H1 (cell line): ENCODE data around the gene ODC1. TPM values are rescaled to one million over a fixed set of nuclear protein-coding genes. Genes with fewer than 3 reads are reported as not detected.

ENCODE experiments used
- CTCF ChIA-PET: fragments of 300-600 bp; sonication (Branson Sonifier 250); formaldehyde crosslinking; loops from one replicate; lab custom pipeline; 2021; ENCODE audit not compliant: partially characterized antibody; lab: Charles Lee
- POLR2A ChIA-PET: fragments of 300-600 bp; sonication (Branson Sonifier 250); formaldehyde crosslinking; loops from one replicate; lab custom pipeline; 2021; ENCODE audit warnings: inconsistent platforms; ENCODE audit not compliant: partially characterized antibody; lab: Charles Lee
- DNase-seq, 2 experiments: peaks; one replicate each; pipeline versions ENCODE4 v3.0.0 to v3.0.0-alpha.2; 2010 to 2022; ENCODE audit warnings: low spot score in 2 of 2, low read depth in 1 of 2, mixed read lengths in 1 of 2
- FAIRE-seq: peaks from 2 replicates; lab custom pipeline; 2011; peaks lifted over from hg19 to GRCh38; lab: Jason Lieb, UNC
- H2AFZ ChIP-seq: 2 replicates; pipeline ENCODE4 v1.8.1; 2012; ENCODE audit warnings: low read length, inconsistent platforms
- H2AK5ac ChIP-seq: 2 replicates; pipeline ENCODE4 v1.6.1; 2013; ENCODE audit warnings: low read depth, low read length
- H2BK120ac ChIP-seq: replicated peaks from 2 replicates; pipeline ENCODE3; 2013; ENCODE audit warnings: low read depth, low read length, inconsistent platforms
- H2BK12ac ChIP-seq: 2 replicates; pipeline ENCODE4 v1.6.1; 2013; ENCODE audit warnings: low read depth, low read length
- H2BK15ac ChIP-seq: 2 replicates; pipeline ENCODE4 v1.6.1; 2013; ENCODE audit warnings: low read length
- H2BK20ac ChIP-seq: 2 replicates; pipeline ENCODE4 v1.6.1; 2013; ENCODE audit warnings: low read length
- H2BK5ac ChIP-seq: 2 replicates; pipeline ENCODE4 v1.6.1; 2013; ENCODE audit warnings: low read depth, low read length
- H3K14ac ChIP-seq: 2 replicates; pipeline ENCODE4 v1.6.1; 2013; ENCODE audit warnings: inconsistent platforms; ENCODE audit not compliant: insufficient read length
- H3K18ac ChIP-seq: 2 replicates; pipeline ENCODE4 v1.6.1; 2013; ENCODE audit warnings: low read length; ENCODE audit errors: extremely low read depth
- H3K23ac ChIP-seq: 2 replicates; pipeline ENCODE4 v1.6.1; 2013; ENCODE audit warnings: inconsistent platforms; ENCODE audit not compliant: insufficient read length
- H3K23me2 ChIP-seq: 2 replicates; pipeline ENCODE4 v1.6.1; 2013; ENCODE audit warnings: low read depth, low read length
- H3K27ac ChIP-seq: 2 replicates; pipeline ENCODE4 v1.6.1; 2011; ENCODE audit warnings: low read depth, low read length, inconsistent platforms
- H3K27me3 ChIP-seq, 4 experiments: replicated peaks in 1 of 4; 1 replicate in 1 of 4; 2 replicates in 3 of 4; pipeline versions ENCODE4 v1.6.1 to v1.8.1; 2011 to 2013; ENCODE audit warnings: low read length in 3 of 4, mild to moderate bottlenecking in 3 of 4, inconsistent platforms in 2 of 4, mixed read lengths in 2 of 4, moderate library complexity in 1 of 4; ENCODE audit not compliant: control insufficient read depth in 3 of 4, insufficient read depth in 3 of 4; ENCODE audit errors: extremely low read depth in 1 of 4
- H3K36me3 ChIP-seq, 4 experiments: 2 replicates each; pipeline versions ENCODE4 v1.6.1 to v1.8.1; 2011 to 2013; ENCODE audit warnings: mild to moderate bottlenecking in 4 of 4, low read length in 3 of 4, moderate library complexity in 2 of 4, control low read depth in 1 of 4, inconsistent platforms in 1 of 4; ENCODE audit not compliant: insufficient read depth in 4 of 4, control insufficient read depth in 2 of 4
- H3K4ac ChIP-seq: replicated peaks from 2 replicates; pipeline ENCODE3; 2013; ENCODE audit warnings: low read length, low read depth, mixed read lengths, inconsistent platforms; ENCODE audit not compliant: insufficient read length
- H3K4me1 ChIP-seq, 4 experiments: replicated peaks in 1 of 4; 1 replicate in 1 of 4; 2 replicates in 3 of 4; pipeline versions ENCODE4 v1.6.1 to v1.8.1; 2011 to 2013; ENCODE audit warnings: low read length in 3 of 4, inconsistent platforms in 2 of 4, mixed read lengths in 1 of 4; ENCODE audit not compliant: insufficient read depth in 4 of 4, control insufficient read depth in 3 of 4
- H3K4me2 ChIP-seq, 2 experiments: 2 replicates each; pipeline versions ENCODE4 v1.6.1 to v1.8.1; 2011 to 2013; ENCODE audit warnings: low read depth in 2 of 2, low read length in 2 of 2, control low read depth in 1 of 2, inconsistent platforms in 1 of 2, mild to moderate bottlenecking in 1 of 2; ENCODE audit not compliant: insufficient read depth in 1 of 2
- H3K4me3 ChIP-seq, 4 experiments: fragments of 200-600, 300-600 bp in 1 of 4; sonication (generic), shearing (Covaris generic), sonication (Bioruptor Twin) in 1 of 4; 2 replicates each; pipeline versions ENCODE4 v1.5.1 to v1.8.1; 2011 to 2016; ENCODE audit warnings: low read length in 4 of 4, low read depth in 3 of 4, control low read depth in 2 of 4, inconsistent platforms in 2 of 4, mild to moderate bottlenecking in 2 of 4, mixed read lengths in 1 of 4, moderate library complexity in 1 of 4; ENCODE audit not compliant: insufficient read depth in 2 of 4; ENCODE audit errors: extremely low read depth in 1 of 4
- H3K56ac ChIP-seq: replicated peaks from 2 replicates; pipeline ENCODE3; 2013; ENCODE audit warnings: low read depth, mild to moderate bottlenecking, mixed read lengths, low read length, inconsistent platforms; ENCODE audit not compliant: insufficient read length
- H3K79me1 ChIP-seq: 2 replicates; pipeline ENCODE4 v1.6.1; 2013; ENCODE audit warnings: low read depth, low read length, control low read depth
- H3K79me2 ChIP-seq, 2 experiments: 2 replicates each; pipeline versions ENCODE4 v1.6.1 to v1.8.1; 2012 to 2013; ENCODE audit warnings: low read length in 2 of 2, mild to moderate bottlenecking in 2 of 2, inconsistent platforms in 1 of 2; ENCODE audit not compliant: insufficient read depth in 2 of 2, control insufficient read depth in 1 of 2
- H3K9ac ChIP-seq, 4 experiments: replicated peaks in 1 of 4; 1 replicate in 1 of 4; 2 replicates in 3 of 4; pipeline versions ENCODE4 v1.6.1 to v1.8.1; 2011 to 2013; ENCODE audit warnings: low read depth in 3 of 4, low read length in 3 of 4, control low read depth in 2 of 4, mild to moderate bottlenecking in 2 of 4, moderate library complexity in 2 of 4, inconsistent platforms in 1 of 4; ENCODE audit errors: extremely low read depth in 1 of 4
- H3K9me3 ChIP-seq, 2 experiments: 2 replicates each; pipeline versions ENCODE4 v1.6.1 to v1.8.1; 2012 to 2013; ENCODE audit warnings: mild to moderate bottlenecking in 2 of 2, moderate library complexity in 2 of 2, control low read depth in 1 of 2, inconsistent platforms in 1 of 2, low read depth in 1 of 2, low read length in 1 of 2, mixed read lengths in 1 of 2; ENCODE audit not compliant: insufficient read depth in 2 of 2
- H4K20me1 ChIP-seq, 2 experiments: replicated peaks in 1 of 2; 2 replicates each; pipeline versions ENCODE3 to v1.8.1; 2011 to 2013; ENCODE audit warnings: inconsistent platforms in 2 of 2, low read length in 2 of 2, mild to moderate bottlenecking in 1 of 2; ENCODE audit not compliant: insufficient read depth in 2 of 2, control insufficient read depth in 1 of 2
- H4K5ac ChIP-seq: 2 replicates; pipeline ENCODE4 v1.6.1; 2013; ENCODE audit warnings: low read length, low read depth, mixed read lengths, inconsistent platforms; ENCODE audit not compliant: insufficient read length
- H4K8ac ChIP-seq: 2 replicates; pipeline ENCODE4 v1.8.0; 2013; ENCODE audit warnings: mild to moderate bottlenecking, moderate library complexity, low read length, inconsistent platforms; ENCODE audit not compliant: insufficient read depth; ENCODE audit errors: extremely low read depth
- H4K91ac ChIP-seq: replicated peaks from 2 replicates; pipeline ENCODE3; 2013; ENCODE audit warnings: low read length, mixed read lengths, inconsistent platforms; ENCODE audit not compliant: insufficient read length
- CHD2 ChIP-seq: IDR thresholded peaks from 2 replicates; pipeline ENCODE4 v1.6.1; 2012; ENCODE audit warnings: low read length, improper control_type of control experiment
- NRF1 ChIP-seq: IDR thresholded peaks from 2 replicates; pipeline ENCODE4 v1.6.1; 2011; ENCODE audit warnings: mild to moderate bottlenecking, low read depth, low read length, improper control_type of control experiment
- RFX5 ChIP-seq: IDR thresholded peaks from 2 replicates; pipeline ENCODE4 v1.6.1; 2011; ENCODE audit warnings: low read depth, low read length, improper control_type of control experiment, borderline replicate concordance
- RXRA ChIP-seq: IDR thresholded peaks from 2 replicates; pipeline ENCODE4 v1.6.1; 2011; ENCODE audit warnings: low read depth, mild to moderate bottlenecking, low read length, moderate library complexity; ENCODE audit not compliant: insufficient read depth
- SP1 ChIP-seq: IDR thresholded peaks from 2 replicates; pipeline ENCODE4 v1.6.1; 2011; ENCODE audit warnings: low read depth, low read length
- TEAD4 ChIP-seq: IDR thresholded peaks from 2 replicates; pipeline ENCODE4 v1.6.1; 2012; ENCODE audit warnings: low read depth, low read length, inconsistent platforms, mixed read lengths
- YY1 ChIP-seq: IDR thresholded peaks from 2 replicates; pipeline ENCODE4 v1.6.1; 2011; ENCODE audit warnings: low read depth, mild to moderate bottlenecking, low read length
- WGBS, 2 experiments: shearing (Covaris generic) in 1 of 2; methylation state at CpG; one replicate each; pipeline versions ENCODE4 v1.1.6 to v1.1.7; 2013 to 2015; ENCODE audit warnings: low lambda C conversion rate in 2 of 2, mixed read lengths in 2 of 2, inconsistent platforms in 1 of 2, low coverage in 1 of 2, missing lambda C conversion rate in 1 of 2; ENCODE audit not compliant: insufficient replicate concordance in 2 of 2, insufficient coverage in 1 of 2, insufficient read length in 1 of 2; ENCODE audit errors: extremely low coverage in 1 of 2, missing lambda C conversion rate in 1 of 2; 5-methylcytosine and 5-hydroxymethylcytosine counted together
- polyA plus RNA-seq, 7 experiments: library from polyadenylated mRNA; depleted of rRNA in 3 of 7; stranded (reverse) in 5 of 7; unstranded in 2 of 7; fragments of >200 nt in 5 of 7; fragments of 200-250 nt in 2 of 7; gene quantifications; 1 replicate in 5 of 7; 2 replicates in 1 of 7; 4 replicates in 1 of 7; pipeline versions ENCODE4 v1.2.1 to v1.2.3, GENCODE V29; 2011 to 2013; ENCODE audit warnings: missing spikeins in 2 of 7, mixed read lengths in 2 of 7
- total RNA-seq: library from RNA; stranded (reverse); fragmentation: NEBNext Ultra II Directional; extraction: Animal tissue kit (Norgen Biotek cat#: 25700); gene quantifications from 2 replicates; pipeline ENCODE4 v1.2.1, GENCODE V29; 2021

ODC1 gene
- total and polyA plus RNA-seq, 2 of the 8 experiments (the other 6 are each of a cell fraction or from before 2014, with no cell fraction given): 57.2 to 76.7 TPM

DNA sequence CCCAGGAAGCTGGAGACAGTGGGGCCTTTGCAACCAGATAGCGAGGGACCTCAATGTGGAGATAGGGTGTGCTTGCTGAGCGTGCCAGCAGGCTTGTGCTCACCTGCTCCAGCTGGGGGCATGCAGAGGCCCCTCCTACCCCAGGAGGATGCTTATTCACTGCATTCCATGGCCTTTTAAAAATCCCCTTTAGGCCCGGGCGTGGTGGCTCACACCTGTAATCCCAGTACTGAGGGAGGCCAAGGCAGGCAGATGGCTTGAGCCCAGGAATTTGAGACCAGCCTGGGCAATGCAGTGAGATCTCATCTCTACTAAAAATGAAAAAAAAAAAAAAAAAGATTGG, 54.5 kb downstream of the ODC1 start:
- POLR2A ChIA-PET: interaction anchor here (1.0 kb wide), 1 partner anchor 24 kb away, joined by 4 read pairs; no protein-coding TSS in a partner anchor
- H3K9ac ChIP-seq: no peak overlapping the region

More for the DNA sequence above, 54.5 kb downstream of the ODC1 start:
- CTCF ChIA-PET: interaction anchor here (0.5 to 6.3 kb wide), 8 partner anchors 9 to 321 kb away, joined by 3 to 48 read pairs (median 4); no protein-coding TSS in a partner anchor
- Histone ChIP-seq H2BK120ac (no peak overlapping the region), H3K27ac (no peak overlapping the region), H3K4me3 (no peak overlapping the region), H3K27me3 (no peaks in the 10 kb centered on the region), H2AK5ac (peak overlapping the region; percentile 10; the same call in 1 of the 2 replicates), H3K14ac (no peak overlapping the region), H3K23me2 (no peaks in the 10 kb centered on the region), H2BK20ac (no peak overlapping the region), H3K4me2 (0 out of 4 replicates have a peak overlapping the region, but pooled peaks of 1 of the 2 experiments have one; percentile 28), H3K36me3 (no peaks in the 10 kb centered on the region), H3K23ac (no peak overlapping the region), H3K56ac (no peak overlapping the region), H3K18ac (peak overlapping the region; percentile 21; the same call in 1 of the 2 replicates), H2BK5ac (0 out of 2 replicates have a peak overlapping the region, but pooled peaks have one; percentile 40), H3K4ac (no peak overlapping the region), H4K8ac (no peak overlapping the region; the same call in 1 of the 2 replicates), H2BK12ac (no peak overlapping the region), H4K91ac (no peak overlapping the region), H3K4me1 (peaks cover 4 to 14% (median 6%) of the 10 kb centered on the region in 4 experiments; a peak in 5 of 7 replicates), H3K79me2 (no peaks in the 10 kb centered on the region), H3K79me1 (no peaks in the 10 kb centered on the region; the same call in none of the 2 replicates), H3K9me3 (no peaks in the 10 kb centered on the region), H2BK15ac (no peak overlapping the region), H4K5ac (no peak overlapping the region), H4K20me1 (no peaks in the 10 kb centered on the region), H2AFZ (no peak overlapping the region)
- WGBS, 2 experiments: 92% methylated on average over 4 of the region's 4 CpGs; no CpG with 5 or more reads in 1 of the 2 experiments
- no peak for DNase-seq
- no peak for FAIRE-seq
- no peak for TF ChIP-seq TEAD4
- no peak for TF ChIP-seq CHD2
- no peak for TF ChIP-seq SP1
- no peak for TF ChIP-seq RXRA
- TF ChIP-seq YY1: no peak
- no peak for TF ChIP-seq NRF1
- TF ChIP-seq RFX5: no peak
